GM04504 (cell line): ENCODE data around the gene TATDN2.
"Not testable (repeated sequence)": the region's sequence is repeated elsewhere in the genome, so short reads cannot be mapped to it uniquely, and the experiment has no call there.

Source experiments
- DNase-seq: peaks from one replicate; pipeline ENCODE4 v3.0.0-alpha.2; 2012; ENCODE audit warnings: low read depth

TATDN2 gene

GRCh38 chr3:10268116-10268515 lies 19.9 kb downstream of the TATDN2 start:
- DNase-seq = no peak

- no peak for DNase-seq
Observed at GRCh38 chr3:10268930-10269329, 20.7 kb downstream of the TATDN2 start.

- no peak for DNase-seq
Observed at GRCh38 chr3:10269443-10269842, 21.2 kb downstream of the TATDN2 start.

- not testable (repeated sequence) for DNase-seq
Observed at GRCh38 chr3:10272476-10272875, 24.2 kb downstream of the TATDN2 start.

GRCh38 chr3:10272977-10273376 lies 24.7 kb downstream of the TATDN2 start:
- no peak for DNase-seq

- DNase-seq = no peak
Observed at GRCh38 chr3:10273702-10274305, 25.5 kb downstream of the TATDN2 start.

GRCh38 chr3:10274601-10275000 lies 26.3 kb downstream of the TATDN2 start:
- no peak for DNase-seq

- no peak for DNase-seq
Observed at GRCh38 chr3:10277115-10277625, 28.9 kb downstream of the TATDN2 start.

- DNase-seq = no peak
Observed at GRCh38 chr3:10278501-10278900, 30.2 kb downstream of the TATDN2 start.

- DNase-seq = no peak
Observed at GRCh38 chr3:10279384-10280176, 31.3 kb downstream of the TATDN2 start.

- DNase-seq = no peak
Observed at GRCh38 chr3:10280177-10280529, 31.9 kb downstream of the TATDN2 start.

- DNase-seq = no peak
Observed at GRCh38 chr3:10280571-10280970, 32.3 kb downstream of the TATDN2 start.

- no peak for DNase-seq
Observed at GRCh38 chr3:10281951-10282350, 33.7 kb downstream of the TATDN2 start.

GRCh38 chr3:10283638-10284037 lies 35.4 kb downstream of the TATDN2 start:
- DNase-seq = no peak

GRCh38 chr3:10284496-10284895 lies 36.2 kb downstream of the TATDN2 start:
- no peak for DNase-seq

GRCh38 chr3:10285272-10286132 lies 37.2 kb downstream of the TATDN2 start:
- DNase-seq = no peak

- no peak for DNase-seq
Observed at GRCh38 chr3:10286133-10286524, 37.9 kb downstream of the TATDN2 start.

- DNase-seq = no peak
Observed at GRCh38 chr3:10286596-10287295, 38.5 kb downstream of the TATDN2 start.

- DNase-seq = no peak
Observed at GRCh38 chr3:10287936-10288574, 39.8 kb downstream of the TATDN2 start.

GRCh38 chr3:10288575-10288960 lies 40.3 kb downstream of the TATDN2 start:
- no peak for DNase-seq

- DNase-seq = no peak
Observed at GRCh38 chr3:10289077-10289476, 40.8 kb downstream of the TATDN2 start.
